Central memory CD4-positive, alpha-beta T cell (primary cell): ENCODE data around the gene ZYX.
"Not testable (repeated sequence)": the region's sequence is repeated elsewhere in the genome, so short reads cannot be mapped to it uniquely, and the experiment has no call there.

ENCODE experiments used
- DNase-seq: peaks from one replicate; pipeline ENCODE4 v3.0.0; 2022

Gene ZYX

DNA sequence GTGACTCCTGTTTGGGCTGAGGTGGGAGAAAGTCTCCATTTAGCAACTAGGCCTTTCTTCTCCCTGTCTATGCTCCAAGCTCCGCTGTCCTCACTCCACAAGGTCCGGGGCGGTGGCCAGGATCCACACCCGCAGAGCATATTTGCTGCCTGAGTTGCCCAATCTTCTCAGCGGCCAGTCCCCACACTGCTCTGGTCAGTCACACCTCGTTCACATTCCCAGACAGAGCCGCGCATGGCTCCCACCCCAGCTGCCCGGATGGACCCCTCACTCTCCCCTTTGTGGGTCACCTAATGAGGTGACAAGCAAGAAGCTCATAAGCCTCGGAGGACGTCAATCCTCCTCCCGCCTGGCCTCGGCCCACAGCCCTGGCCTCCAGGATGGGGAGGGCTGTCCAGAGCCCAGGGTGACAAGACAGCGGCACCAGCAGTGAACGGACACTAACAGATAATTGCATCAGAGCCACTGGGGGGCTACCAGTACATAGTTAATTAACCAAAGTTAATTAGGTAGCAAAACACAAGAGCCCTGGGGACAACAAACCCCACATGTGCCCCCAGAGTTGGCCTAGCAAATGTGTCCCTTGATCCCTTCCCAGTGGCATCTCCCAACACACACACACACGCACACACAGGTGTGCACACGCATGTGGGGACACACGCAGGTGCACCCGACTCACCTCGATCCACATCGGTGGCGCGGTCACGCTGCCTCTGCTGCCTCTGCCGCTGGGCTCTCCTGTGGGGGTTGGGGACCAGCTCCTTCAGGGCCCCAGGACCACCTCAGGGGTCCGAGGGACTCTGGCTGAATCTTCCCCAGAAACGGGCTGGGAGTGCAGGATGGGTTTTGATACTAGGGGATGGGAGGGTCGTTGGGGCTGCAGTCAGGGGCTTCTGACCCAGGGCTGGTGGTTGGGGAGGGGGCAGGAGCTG is 15.7 kb downstream of the ZYX start:
- no peak for DNase-seq

DNA sequence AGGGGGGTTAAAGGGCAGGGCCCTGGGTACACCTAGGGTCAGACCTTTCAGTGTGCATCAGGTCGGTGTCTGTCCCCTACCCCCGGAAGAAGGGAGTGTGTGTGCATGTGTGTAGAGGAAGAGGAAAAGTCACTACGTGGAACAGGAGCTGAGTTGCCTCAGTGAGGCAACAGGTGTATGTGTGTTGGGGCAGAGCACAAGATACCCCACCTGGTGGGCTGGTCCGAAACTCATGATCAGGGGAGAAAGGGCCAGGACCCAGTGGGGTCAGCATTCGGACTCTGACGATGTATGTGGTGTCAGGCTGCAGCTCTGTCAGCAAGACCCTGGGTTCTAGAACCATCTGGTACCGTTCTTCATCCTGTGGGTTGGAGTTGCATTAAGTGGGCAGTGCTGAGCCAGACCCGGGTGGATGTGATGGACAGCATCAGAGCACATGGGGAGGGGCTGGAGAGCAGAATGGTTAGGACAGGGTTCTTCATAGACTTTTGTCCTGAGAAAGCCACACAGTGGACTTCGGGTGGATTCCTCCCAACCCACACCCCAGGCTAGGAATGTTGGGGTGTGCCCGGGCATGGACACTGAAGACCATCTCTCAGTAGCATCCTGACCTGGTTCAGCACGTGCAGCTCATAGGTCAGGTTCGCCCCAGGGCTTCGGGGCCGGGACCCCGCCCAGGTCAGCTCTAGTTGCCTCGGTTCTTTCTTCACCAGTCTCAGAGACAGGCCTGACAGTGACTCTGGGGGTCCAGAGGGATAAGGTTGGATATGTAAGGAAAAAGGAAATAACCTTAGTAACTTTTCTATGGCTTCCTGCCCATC is 16.8 kb downstream of the ZYX start:
- no peak for DNase-seq

DNA sequence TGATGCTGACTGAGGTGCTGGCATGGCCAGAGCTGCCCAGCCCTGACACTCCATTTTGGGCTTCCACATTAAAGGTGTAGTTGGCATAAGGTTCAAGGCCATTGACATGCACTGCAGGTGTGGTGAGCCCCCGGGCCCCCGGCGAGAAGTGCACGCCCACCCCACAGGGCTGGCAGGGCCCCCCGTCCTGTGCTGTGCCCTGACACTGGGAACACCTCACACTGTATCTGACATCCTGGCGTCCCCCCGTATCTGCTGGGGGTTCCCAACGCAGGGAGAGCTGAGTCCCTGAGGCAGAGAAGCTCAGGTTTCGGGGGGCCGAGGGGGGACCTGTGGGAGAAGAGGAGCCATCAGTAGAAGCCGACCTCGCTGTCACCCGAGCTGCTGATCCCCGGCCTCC is 17.5 kb downstream of the ZYX start:
- DNase-seq = no peak

DNA sequence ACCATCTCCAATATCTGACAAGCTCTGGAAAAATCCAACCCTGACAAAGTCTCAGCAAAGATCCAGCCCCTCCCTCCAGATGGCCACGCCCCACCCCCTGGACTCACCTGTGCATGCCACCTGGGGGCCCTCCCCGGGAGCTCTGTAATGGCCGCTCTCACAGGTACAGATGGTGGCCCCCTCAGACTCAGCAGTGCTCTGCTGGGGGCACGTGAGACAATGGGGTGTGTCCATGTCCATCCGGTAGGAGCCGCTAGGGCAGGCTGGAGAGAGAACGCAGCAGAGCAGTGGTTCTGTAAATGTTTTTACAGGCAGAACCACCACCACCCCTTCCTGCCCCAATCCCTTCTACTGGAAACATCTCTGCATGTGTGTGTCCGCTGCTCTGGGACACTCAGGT is 18.0 kb downstream of the ZYX start:
- DNase-seq = no peak

DNA sequence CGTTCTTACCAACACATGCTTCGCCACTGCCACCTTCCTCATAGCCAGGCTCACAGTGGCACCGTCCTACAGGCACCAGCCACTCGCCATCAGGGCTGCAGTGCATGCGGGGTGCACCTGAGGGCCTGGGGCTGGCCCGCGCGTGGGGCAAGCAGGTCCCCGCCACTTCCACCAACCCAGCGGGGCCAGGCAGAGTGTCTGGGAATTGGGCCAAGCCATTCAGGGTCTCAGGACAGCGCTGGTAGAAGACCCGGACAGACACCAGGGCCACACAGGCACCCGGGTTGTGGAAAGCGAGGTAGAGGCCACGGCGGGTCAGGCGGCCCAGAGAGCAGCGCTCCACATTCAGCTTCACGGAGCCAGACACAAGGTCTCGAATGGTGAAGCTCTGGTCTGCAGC is 18.5 kb downstream of the ZYX start:
- no peak for DNase-seq

DNA sequence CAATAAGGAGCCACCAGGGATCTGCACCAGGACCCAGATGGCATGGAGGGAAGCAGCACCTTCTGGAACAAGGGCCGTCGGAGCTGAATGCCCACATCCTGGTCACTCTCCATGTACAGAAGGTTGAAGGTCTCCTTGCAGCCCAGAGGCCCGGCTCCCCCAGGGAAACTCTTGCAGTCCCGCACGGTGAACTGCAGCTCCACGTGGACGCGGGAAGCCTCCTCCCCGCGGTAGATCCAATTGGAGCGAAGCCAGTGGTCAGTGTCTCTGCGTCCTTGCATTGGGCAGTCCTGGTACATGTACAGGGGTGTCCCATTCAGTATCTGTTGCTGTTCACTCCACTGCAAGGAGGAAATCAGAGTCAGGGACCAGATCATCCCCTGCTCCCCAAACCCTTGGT is 20.1 kb downstream of the ZYX start:
- no peak for DNase-seq

DNA sequence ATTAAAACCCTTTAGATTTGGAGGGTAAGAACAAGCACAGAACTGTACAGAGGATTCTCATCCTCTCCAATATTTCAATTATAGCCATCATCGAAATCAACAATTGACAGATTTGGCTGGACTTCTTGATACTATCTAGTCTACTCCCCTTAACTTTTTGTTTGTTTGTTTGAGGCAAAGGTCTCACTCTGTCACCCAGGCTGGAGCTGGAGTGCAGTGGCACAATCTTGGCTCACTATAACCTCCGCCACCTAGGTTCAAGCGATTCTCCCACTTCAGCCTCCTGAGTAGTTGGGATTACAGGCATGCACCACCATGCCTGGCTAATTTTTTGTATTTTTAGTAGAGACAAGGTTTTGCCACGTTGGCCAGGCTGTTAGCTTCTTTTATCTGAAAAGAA is 21.1 kb downstream of the ZYX start:
- DNase-seq = not testable (repeated sequence)

DNA sequence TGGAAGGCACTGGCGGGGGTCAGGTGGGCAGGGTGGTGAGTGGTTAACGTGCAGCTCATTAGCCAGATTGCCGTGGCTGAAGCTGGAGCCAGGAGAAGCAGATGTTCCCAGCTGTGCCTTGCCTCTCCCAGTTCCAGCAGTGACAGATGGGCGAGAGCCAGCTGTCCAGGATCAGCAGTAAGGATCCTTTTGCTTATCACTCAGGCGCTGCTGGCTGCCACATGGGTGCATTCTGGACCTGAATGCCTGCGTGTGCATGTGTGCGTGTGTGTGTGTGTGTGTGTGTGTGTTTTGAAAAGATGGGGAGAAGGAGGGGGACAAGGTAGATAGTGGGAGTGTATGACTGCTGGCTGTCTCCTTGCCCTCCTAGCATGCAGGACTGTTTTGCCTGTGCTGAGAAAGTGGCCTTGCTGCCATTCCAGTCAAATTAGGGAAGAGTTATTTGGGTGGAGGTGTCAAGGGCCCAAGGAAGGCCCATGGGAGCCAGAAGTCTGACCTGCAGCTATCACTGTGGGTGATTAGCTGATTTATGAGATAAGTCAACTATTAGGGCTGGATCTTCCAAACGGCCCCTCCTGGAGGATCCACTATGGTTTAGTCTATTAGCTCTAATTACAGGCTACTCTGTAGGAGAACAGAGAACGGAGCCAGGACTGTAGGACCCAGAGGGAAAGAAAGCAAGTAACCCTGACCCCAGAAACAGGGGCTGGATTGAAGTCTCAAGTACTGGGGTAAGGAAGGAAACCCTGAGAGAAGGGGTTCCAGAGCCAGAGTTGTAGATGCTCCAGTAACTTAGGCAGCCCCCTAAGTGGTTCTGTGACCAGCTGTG is 24.2 kb downstream of the ZYX start:
- no peak for DNase-seq

DNA sequence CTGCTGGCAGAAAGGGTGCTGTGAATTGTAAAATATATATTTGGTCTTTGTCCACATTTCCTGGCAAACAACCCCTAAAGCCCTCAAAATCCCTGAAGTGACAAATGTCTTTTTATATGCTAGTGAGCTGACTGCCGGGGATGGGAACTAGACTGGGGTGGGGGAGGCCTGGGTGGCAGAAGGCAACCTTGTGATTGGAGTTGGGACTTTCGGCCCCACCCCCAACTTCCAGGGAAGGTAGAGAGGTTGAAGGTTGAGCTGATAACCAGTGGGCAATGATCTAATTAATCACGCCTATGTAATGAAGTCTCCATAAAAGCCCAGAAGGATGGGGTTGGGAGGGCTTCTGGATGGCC is 24.8 kb downstream of the ZYX start:
- DNase-seq = no peak

DNA sequence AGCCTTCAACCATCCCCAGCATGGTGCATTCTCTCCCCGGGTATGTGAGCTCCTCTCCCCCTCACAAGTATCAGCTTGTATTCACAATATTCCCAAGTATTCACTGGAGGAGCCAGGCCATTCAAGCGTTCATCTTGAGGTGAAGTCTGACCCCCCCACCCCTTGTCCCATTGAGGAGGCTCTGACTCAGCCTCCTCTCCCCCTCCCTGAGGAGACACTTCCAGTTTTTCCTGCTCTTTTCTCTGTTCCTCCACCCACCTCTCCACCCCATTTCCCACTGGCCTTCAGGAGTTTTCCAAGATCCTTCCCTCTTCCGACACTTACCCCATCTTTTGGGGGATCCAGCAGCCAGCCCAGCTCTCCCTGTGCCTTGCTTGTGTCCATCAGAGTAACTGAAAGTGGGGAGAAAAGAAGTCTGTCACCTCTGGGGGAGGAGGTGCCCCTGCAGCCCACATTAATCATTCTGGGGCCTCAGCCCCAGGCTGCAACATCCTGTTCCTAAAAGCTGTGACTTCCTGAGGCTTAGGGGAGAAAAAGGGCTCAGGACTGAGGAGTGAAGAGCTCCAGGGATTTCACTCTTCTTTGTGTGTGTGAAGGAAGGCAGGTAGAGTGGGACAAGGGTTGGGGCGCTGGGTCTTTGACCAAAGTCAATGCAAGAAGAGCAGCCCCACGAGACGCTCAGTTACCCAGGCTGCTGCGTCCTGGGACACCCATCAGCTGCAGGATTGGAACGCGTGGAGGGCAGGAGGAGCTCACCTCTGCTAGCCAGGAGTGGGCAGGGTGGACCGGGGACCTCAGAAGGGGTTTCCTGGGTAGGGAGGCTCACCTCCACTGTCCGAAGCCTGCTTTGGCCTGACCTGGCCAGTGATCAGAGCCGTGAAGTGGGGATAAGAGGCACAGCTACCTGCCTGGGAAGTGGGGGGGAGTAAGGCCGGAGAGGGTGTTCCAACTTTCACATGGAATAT is 26.4 kb downstream of the ZYX start:
- DNase-seq = peak; percentile 67

DNA sequence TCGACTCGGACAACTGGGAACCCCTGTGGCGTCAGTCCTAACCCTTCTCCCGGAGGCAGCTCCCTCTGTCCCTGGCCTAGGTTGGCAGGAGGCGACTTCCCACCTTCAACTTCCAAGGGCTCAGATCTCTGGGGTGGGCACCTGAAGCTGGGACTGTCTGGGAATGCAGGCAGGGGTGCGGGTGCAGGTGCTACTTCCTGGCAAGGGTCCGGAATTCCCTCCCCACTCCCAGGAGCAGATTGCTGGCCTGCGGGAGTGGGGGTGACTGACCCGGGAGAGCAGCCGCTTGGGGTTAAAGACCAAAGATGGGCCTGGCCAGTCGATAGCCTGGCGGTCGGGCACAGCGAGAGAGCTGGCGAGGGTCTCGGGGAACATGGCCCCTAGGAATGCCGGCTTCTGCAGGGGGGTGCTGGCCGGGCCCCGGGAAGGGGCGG is 27.1 kb downstream of the ZYX start:
- no peak for DNase-seq

DNA sequence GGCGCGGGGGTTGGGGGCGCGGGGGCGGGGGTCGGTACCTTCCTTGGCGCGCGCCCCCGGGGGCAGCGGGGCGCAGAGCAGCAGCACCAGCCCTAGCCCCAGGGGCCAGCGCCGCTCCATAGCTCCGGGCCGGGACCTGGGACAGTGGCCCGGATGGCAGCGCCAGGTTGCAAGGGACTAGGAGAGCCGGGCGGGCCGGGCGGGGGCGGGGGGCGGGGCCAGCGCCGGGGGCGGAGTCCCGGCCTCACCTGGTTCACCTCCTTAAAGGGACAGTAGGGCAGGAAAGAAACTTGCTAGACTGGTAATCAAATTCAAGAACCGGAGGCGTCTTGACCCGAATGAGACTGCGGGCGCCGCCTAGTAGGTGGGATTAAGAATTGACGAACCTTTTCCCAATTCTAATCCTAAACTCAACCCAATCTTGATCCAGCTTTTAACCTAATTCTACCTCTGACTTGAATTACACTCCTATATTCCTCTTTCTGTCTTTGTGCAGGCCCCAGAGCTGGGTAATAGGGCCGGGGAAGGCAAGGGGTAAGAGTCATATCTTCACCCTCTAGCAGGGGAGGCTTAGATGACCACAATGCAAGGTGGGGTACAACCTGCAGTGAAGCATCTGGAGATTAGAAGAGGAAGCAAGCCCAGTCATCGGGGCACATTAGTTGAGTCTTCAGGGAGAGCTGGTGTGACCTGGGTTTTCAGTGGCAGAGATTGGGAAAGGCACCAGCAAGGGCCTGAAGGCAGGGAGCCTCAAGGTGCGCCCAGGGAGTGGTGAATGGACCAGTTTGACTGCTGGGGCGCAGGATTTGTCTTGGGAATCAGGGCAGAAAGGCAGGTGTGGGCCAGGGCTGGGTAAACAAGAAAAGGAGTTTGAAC is 27.8 kb downstream of the ZYX start, which contains the start of gene EPHA1:
EPHA1 (minus strand) TSS at position 171 of the 876 bp plus-strand sequence; CDS start at position 120, 51 bp downstream.
- peak; percentile 62 for DNase-seq

DNA sequence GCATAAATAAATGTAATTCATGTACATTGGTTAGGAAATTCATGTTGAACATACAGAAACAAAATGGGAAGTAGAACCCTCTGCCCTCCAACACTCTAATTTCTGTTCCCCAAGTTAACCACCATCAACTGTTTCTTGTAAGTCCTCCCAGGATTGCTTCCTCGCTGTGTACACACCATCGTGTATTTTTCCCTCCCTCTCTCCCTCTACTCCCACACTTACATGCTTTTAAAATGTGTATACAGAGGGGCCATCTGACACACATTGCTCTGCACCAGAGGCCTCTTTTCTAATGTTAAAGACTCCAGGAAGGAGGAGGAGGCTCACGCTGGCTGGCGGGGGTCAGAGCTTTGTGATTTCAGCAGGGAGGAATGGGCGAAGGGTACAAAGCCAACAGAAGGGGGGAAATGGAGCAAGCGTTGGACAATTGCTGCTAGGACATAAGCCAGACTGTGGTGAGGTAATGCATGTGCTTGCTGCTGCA is 29.4 kb downstream of the ZYX start:
- no peak for DNase-seq

DNA sequence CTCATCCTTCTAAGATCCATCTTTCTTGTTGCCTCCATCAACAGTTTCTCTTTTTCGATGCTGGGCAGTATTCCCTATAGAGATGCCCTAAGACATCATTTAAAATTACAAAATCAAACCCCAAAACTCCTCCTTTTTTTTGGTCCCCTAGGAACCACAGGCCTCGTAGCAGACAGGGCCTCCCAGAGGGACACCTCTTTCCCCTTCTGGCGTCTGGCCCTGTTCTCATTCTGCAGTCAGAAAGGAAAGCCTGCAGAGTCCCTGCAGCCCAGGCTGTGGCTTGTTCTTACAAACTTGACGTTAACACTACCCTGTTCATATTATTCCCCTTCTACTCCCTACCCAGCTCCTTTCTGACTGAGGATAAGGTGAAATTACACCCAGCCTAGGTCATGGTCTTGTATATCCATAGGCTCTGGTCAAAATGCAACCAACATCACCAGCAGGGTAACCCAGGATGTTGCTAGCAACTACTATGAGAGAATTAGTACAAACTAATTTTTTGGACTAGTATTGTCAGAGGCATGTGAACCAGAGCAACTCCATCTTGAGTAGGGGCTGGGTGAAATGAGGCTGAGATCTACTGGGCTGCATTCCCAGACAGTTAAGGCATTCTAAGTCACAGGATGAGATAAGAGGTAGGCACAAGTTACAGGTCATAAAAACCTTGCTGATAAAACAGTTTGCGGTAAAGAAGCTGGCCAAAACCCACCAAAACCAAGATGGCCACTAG is 31.0 kb downstream of the ZYX start:
- DNase-seq = no peak

DNA sequence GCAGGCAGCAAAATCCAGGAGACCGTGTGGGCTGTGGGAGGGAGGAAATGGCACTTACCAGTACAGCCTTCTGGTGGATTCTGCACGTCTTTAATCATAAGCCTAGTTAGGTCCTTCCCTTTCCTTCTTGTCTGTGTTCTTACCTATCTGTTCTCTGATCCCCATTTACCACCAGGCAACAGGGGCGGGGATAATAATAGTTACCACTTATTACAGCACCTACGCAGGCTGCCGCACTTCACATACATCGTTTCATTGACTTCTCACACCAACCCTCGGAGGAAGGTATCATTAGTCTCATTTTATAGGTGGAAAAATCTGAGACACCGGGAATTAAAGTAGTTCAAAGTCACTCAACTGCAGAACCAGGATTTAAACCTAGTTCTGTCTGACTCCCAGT is 32.0 kb downstream of the ZYX start:
- DNase-seq = no peak

DNA sequence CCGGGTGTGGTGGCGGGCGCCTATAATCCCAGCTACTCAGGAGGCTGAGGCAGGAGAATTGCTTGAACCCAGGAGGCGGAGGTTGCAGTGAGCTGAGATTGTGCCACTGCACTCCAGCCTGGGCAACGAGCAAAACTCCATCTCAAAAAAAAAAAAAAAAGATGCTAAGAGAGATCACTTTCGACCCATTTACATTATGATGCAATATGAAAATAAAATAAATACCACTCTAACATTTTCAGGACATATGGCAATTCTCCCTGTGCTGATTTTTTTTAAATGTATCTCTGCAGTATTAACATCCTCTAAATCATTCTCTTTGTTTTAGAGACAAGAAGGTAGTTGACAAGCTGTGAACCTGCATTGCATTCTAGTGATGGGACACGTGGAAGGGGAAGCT is 34.1 kb downstream of the ZYX start:
- DNase-seq = not testable (repeated sequence)

DNA sequence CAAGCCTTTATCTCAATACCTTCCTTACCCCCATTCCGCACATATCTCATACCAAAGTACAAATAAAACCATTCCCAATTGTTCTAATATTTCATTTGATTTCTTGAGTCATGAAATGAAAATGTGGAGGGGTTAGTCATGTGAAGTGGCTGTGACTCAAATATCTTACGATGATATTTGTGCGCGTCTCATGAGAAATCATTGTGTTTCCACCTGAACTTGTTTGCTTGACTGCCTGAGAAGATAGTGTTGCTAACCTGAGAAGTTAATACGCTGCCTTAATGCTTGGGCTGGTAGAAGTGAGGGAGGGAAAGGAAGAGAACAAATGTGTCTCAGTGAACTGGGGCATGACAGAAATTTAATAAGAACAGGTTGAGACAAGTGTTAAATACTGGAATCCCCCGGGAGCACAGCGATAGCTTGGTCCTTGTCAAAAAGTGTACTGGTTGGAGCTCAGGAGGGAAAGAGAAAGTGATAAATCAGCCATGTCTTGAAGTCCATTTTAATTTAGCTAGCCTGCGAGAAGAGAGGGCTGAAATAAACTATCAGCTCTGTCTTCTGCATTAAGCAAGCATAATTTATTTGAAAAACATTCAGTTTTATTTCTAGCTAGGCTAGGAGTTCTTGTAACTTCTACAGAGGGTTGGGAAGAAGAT is 34.7 kb downstream of the ZYX start:
- DNase-seq = no peak

DNA sequence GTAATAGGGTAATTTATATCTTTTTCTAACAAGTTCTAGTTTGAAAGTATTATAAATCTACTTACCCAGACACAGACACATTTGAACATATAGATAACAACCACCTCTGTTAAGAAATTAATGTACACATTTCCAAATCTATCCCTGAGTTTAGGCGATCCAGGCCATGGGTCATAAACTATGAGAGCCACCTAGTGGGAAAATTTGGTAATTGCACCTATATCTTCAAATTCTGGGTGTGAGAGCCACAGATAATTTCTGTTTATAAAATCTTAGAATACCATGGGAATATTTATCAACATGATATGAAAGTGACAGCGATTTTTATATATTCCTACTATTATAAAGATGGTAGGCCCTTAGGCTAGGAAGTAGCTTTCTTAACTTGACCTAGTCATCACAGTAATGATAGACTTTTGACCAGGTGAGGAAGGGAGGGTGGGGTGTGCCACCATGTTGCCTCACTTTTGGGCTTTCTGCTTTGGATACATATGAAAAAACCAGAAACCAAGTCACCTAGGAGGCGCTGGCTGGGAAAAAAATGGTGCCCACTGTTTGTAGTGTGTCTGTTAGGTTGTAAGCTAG is 35.5 kb downstream of the ZYX start:
- peak; percentile 46 for DNase-seq
